OCI-LY3 (cell line): Measurements from ENCODE around the gene ARHGAP10.

Source experiments
- EZH2phosphoT487 ChIP-seq: fragments of 200-600 bp; shearing (Covaris generic); IDR thresholded peaks from 2 replicates; pipeline ENCODE4 v1.6.1; 2018; ENCODE audit warnings: antibody characterized with exemption, mixed run types, low read depth
- TF ChIP-seq, protein P1 (sequence below): fragments of 200-600, 300-600 bp; sonication (generic); IDR thresholded peaks from 2 replicates; pipeline ENCODE4 v1.5.1; 2014; ENCODE audit warnings: antibody characterized with exemption, low read length, low read depth

DNA sequence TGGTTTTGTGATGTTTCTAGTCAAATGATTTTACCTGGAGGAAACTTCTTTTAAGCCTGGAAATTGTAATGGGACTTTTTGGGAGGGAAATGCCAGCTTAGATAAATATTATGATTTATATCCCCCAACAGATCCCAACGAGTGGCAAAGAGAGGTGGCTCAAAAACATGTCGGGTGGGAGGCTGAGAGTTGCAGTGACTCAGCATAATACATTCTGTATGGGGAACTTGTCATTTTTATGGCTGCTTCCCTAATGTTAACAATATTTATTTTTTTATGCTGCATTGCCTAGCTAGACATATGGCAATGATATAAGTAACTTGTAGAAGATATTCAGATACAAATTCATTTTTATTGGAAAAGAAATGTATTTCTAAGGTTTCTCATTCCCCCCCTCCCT lies 219.0 kb downstream of the ARHGAP10 start:
- TF ChIP-seq, protein P1, sequence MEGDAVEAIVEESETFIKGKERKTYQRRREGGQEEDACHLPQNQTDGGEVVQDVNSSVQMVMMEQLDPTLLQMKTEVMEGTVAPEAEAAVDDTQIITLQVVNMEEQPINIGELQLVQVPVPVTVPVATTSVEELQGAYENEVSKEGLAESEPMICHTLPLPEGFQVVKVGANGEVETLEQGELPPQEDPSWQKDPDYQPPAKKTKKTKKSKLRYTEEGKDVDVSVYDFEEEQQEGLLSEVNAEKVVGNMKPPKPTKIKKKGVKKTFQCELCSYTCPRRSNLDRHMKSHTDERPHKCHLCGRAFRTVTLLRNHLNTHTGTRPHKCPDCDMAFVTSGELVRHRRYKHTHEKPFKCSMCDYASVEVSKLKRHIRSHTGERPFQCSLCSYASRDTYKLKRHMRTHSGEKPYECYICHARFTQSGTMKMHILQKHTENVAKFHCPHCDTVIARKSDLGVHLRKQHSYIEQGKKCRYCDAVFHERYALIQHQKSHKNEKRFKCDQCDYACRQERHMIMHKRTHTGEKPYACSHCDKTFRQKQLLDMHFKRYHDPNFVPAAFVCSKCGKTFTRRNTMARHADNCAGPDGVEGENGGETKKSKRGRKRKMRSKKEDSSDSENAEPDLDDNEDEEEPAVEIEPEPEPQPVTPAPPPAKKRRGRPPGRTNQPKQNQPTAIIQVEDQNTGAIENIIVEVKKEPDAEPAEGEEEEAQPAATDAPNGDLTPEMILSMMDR: no peak
- TF ChIP-seq EZH2phosphoT487: no peak
